ENCODE measurements around the gene ELFN2. TPM values are rescaled to one million over a fixed set of nuclear protein-coding genes. Genes with fewer than 3 reads are reported as not detected.

The ELFN2 gene
- total RNA-seq, 3 donors from 2014 or later = not detected

DNA sequence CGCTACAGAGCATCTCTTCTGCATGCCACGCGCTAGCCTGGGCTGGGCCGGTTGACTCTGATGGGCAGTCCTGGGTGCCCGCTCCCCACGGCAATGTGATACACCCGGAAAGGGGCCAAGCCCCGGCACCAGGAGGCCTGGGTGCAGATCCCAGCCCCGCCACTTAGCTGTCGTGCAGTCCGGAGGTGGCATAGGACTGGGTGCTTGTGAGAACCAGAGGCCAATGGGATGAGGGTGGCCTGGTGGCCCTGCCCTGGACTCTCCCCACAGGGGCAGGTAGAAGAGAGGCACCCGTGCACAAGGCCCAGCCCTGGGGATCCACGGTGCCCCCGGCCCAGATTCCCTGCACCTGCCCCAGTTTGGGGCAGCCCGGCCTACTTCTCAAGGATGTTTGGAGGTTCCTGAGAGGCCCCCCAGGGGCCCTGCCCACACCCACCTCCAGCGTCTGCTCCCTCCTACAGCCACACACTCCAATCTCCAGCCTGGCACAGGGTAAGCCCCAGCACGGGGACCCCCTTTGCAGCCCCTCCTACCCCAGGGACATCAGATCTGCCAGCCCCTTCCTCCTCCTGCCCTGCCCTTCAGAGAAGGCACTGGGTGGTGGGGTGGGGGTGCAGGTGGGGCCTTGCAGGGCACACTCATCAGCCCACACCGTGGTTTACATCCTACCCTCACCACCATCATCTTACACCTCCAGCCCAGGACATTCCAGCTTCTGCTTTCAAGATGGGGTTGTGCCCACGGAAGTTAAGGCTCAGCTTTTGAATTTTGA is 78.0 kb downstream of the ELFN2 start:
- Histone ChIP-seq H3K4me3 (no peak overlapping the region), H3K4me1 (no peaks in the 10 kb centered on the region), H3K36me3 (no peaks in the 10 kb centered on the region), H3K27me3 (no peaks in the 10 kb centered on the region), H3K9me3 (no peaks in the 10 kb centered on the region), H3K27ac (no peak overlapping the region)
- intact Hi-C loops (cut with DNase I; ENCODE audit: low total_unique reads) = no loop called here
- TF ChIP-seq, protein P1, sequence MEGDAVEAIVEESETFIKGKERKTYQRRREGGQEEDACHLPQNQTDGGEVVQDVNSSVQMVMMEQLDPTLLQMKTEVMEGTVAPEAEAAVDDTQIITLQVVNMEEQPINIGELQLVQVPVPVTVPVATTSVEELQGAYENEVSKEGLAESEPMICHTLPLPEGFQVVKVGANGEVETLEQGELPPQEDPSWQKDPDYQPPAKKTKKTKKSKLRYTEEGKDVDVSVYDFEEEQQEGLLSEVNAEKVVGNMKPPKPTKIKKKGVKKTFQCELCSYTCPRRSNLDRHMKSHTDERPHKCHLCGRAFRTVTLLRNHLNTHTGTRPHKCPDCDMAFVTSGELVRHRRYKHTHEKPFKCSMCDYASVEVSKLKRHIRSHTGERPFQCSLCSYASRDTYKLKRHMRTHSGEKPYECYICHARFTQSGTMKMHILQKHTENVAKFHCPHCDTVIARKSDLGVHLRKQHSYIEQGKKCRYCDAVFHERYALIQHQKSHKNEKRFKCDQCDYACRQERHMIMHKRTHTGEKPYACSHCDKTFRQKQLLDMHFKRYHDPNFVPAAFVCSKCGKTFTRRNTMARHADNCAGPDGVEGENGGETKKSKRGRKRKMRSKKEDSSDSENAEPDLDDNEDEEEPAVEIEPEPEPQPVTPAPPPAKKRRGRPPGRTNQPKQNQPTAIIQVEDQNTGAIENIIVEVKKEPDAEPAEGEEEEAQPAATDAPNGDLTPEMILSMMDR (IDR thresholded peaks at IDR 0.05) = no peak
- TF ChIP-seq POLR2AphosphoS5 (IDR thresholded peaks at IDR 0.05) = no peak
- TF ChIP-seq POLR2A (IDR thresholded peaks at IDR 0.05) = no peak
- DNase-seq (ENCODE audit: low spot score in 2 of 2) = no peak

DNA sequence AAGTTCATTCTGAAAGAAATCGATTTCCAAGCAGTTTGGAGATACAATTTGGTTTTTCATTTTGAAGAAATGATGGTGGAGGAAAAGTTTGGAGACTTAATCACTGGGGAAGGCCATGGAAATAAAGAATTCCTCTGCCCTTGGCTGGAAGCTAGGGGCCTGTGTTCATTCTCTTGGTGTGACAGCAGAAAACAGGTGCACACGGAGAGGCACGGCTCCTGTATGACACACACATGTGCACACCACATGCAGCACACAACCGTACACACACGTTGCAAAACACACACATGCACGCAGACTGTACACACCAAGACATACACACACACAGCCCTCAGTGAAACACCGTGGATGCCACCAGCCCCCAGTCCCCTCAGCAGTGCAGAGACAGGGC is 80.8 kb downstream of the ELFN2 start:
- H3K36me3 ChIP-seq = no peaks in the 10 kb centered on the region
- DNase-seq (ENCODE audit: low spot score in 2 of 2) = no peak
- H3K9me3 ChIP-seq = no peaks in the 10 kb centered on the region
- H3K27ac ChIP-seq = peak overlapping the region in 1 of 2 donors; percentile 52
- H3K4me1 ChIP-seq = no peaks in the 10 kb centered on the region
- no peak overlapping the region for H3K4me3 ChIP-seq
- H3K27me3 ChIP-seq = no peaks in the 10 kb centered on the region
- intact Hi-C loops (cut with DNase I; ENCODE audit: low total_unique reads) = no loop called here
- TF ChIP-seq POLR2AphosphoS5 (IDR thresholded peaks at IDR 0.05) (no peak), POLR2A (IDR thresholded peaks at IDR 0.05) (no peak)
- TF ChIP-seq, protein P1 (IDR thresholded peaks at IDR 0.05) = no peak

DNA sequence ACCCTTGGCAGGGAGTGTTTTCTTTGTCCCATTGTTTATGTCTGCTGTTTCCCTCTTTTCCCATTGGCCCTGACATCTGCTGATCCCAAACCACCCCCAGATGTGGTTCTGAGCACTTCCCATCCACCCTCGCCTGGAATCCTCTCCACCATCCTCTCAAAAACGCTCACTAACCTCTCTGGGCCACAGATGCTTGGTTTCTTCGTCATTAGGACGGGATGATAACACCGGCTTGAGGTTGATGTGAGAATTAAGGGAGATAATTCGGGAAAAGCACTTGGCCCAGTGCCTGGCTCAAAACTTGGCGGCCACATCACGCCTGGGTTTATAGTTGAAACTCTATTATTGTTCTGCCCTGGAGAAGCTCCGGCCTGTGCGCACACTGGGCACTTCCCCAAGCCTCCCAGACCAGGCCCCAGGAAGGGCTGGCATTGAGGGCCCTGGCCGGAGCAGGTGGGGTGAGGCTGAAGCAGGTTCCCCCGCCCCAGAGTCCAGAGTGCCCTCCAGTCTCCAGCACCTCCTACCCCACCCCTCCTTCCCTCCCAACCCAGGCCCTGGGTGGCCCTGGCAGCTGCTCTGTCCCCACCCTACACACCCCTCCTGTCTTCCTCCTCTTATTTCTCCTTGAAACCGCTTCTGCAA is 81.3 kb downstream of the ELFN2 start:
- intact Hi-C loops (cut with DNase I; ENCODE audit: low total_unique reads) = no loop called here
- no peaks in the 10 kb centered on the region for H3K27me3 ChIP-seq
- no peak for DNase-seq (ENCODE audit: low spot score in 2 of 2)
- H3K4me1 ChIP-seq = no peaks in the 10 kb centered on the region
- peak overlapping the region in 1 of 2 donors; percentile 52 for H3K27ac ChIP-seq
- H3K4me3 ChIP-seq = no peak overlapping the region
- no peaks in the 10 kb centered on the region for H3K36me3 ChIP-seq
- TF ChIP-seq, protein P1 (IDR thresholded peaks at IDR 0.05) = no peak
- no peak for TF ChIP-seq POLR2AphosphoS5 (IDR thresholded peaks at IDR 0.05)
- TF ChIP-seq POLR2A (IDR thresholded peaks at IDR 0.05) = no peak
- no peaks in the 10 kb centered on the region for H3K9me3 ChIP-seq

DNA sequence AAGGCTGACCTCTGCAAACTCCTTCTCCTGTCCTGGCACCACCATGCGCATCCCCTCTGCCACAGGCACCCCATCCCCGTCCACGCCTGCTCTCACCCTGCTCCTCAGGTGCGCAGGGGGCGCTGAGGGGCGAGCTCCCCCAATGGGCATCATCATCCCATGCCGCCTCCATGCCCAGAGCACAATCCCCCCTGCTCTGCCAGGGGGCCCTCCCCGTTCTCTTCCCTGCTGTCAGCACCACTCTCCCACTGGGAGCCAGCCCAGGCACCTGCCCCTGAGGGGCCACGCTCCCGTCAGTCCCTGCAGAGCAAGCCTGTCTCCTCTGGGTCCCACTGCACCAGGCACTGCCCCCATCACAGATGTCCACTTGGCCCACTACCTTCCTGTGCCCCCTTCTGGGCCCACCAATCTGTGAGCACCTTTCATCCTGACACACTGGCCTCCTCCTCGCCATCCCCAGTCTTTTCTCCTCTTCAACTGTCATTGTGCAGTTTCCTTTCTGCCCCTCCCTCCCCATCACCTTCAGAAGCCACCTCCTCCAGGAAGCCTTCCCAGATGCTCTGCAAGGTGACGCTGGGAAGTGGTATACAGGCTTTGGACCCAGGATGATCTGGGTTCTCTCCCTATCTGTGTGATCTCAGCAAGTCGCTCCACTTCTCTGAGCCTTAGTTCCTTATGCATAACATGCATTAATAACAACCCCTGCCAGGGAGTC is 82.4 kb downstream of the ELFN2 start:
- DNase-seq (ENCODE audit: low spot score in 2 of 2) = no peak
- Histone ChIP-seq H3K9me3 (no peaks in the 10 kb centered on the region), H3K27me3 (no peaks in the 10 kb centered on the region), H3K4me3 (no peak overlapping the region), H3K4me1 (no peaks in the 10 kb centered on the region), H3K36me3 (no peaks in the 10 kb centered on the region), H3K27ac (no peak overlapping the region)
- TF ChIP-seq, protein P1 (IDR thresholded peaks at IDR 0.05) = no peak
- TF ChIP-seq POLR2AphosphoS5 (IDR thresholded peaks at IDR 0.05) (no peak), POLR2A (IDR thresholded peaks at IDR 0.05) (no peak)
- intact Hi-C loops (cut with DNase I; ENCODE audit: low total_unique reads) = no loop called here

All from breast epithelium (tissue), 4 donors.